GM12801 (cell line): Measurements from ENCODE around the gene PPP1CA.

Experiments used
- CTCF ChIP-seq: IDR thresholded peaks from one replicate; pipeline ENCODE4 v1.5.1; 2011; ENCODE audit warnings: control low read depth; ENCODE audit not compliant: insufficient read length; ENCODE audit errors: extremely low read depth

PPP1CA gene

DNA sequence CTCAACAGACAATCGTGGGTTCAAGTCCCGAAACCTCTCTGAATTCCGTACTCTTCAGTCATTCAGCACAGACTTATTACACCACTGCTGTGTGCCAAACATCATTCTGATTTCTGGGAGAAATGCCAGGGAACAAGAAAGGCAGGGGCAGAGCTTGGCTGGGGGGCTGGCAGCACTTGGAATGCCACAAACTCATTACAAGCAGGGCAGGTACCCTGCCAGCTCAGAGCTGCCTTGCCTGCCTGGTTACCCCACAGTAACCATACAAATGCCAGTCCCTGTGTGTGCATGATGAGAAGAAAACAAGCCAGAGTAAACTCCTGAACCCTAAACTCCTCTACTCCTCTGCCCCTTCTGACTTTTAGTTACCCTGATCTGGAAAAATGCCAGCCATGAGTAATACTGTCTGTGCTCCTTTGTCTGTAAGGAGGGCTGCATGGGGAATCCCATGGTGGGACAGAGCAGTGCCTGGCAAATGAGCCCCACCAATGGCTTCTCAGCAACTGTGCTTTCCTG lies 16.7 kb downstream of the PPP1CA start:
- TF ChIP-seq CTCF = no peak

DNA sequence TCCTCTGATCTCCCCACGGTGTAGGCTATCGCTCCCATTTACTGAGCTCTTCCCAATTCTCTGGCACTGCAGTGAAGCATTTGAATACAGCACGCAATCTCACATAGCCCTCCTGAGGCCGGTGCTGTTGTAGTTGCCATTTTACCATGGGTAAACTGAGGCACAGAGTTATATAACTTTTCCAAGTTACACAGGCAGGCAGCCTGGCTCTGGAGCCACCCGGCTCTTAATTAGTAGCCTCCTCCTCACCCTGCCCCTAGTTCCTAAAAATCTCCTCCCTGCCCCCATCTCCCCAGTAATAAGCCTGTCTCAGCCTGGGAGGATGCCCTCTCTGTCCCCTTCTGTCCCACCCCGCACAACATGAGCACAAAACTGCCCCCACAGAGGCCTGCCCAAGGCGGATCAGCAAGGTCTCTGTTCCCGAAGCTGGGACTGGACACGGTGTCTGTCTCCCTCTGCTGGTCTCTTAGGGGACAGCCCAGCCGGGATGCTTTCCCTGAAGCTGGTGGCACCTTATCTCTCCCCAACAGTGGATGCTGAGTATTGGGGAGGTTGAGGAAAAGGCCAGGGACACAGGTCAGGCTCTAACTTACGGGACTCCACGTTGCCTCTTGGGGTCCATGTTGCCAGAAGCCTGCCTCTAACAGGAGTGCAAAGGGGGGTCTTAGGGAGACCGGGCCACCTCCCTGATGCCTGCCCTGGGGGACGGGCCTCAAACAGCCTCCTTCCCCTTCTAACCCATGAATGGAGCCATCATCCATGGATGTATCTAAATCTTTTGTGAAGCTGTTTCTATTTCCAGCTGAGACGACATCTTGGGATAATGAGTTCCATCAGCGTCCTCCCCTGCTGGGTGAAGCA lies 19.2 kb downstream of the PPP1CA start:
- peak; percentile 97 for TF ChIP-seq CTCF

DNA sequence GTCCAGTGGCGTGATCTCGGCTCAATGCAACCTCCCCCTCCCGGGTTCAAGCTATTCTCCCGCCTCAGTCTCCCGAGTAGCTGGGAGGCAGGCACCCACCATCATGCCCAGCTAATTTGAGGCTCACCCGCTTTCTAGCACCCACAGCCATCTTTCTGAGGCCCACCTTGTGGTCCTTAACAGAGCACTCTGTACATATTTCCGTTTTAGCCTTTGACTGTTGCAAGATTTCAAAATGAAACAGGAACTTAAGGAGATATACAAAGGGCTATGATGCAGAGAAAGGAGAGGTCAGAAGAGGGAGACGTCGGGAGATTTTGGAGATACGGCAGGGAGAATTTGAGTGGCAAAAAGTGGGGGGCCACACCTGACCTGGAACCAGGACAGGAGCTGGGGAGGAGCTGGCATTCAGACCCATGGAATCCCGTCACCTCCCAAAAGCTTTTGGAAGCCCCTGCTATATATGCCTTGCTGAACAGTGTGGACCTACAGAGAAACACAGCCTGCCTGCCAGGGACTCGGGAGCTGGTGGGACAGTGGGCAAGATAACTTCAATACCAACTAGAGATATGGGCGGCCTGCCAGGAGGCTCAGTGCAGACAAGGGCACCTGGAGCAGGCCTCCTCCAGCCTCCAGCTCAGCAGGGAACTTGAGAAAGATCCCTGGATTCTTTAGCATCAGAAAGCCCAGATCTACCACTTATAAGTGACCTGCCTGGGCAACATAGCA lies 20.2 kb downstream of the PPP1CA start:
- no peak for TF ChIP-seq CTCF

GRCh38 chr11:67379061-67380058 lies 22.3 kb downstream of the PPP1CA start:
- TF ChIP-seq CTCF = no peak

DNA sequence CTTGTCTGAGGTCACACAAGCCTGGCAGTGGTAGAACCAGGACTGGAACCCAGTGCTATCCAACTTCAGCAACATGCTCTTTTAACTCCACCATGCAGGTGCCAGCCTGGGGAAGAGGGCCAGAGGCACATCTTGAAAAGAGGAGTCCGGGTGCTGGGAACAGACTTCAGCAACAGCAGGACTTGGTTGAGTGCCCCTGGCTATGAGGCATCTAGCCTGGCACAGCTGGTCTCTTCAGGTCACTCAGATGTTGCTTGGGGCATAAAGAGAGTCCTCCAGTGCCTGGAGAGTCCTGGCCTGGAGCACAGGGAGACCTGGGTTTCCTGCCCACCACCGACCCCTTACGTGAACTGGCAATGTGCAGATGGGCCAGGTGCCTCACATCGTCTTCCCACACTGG lies 23.1 kb downstream of the PPP1CA start:
- TF ChIP-seq CTCF = no peak

GRCh38 chr11:67376873-67377808 lies 24.5 kb downstream of the PPP1CA start:
- TF ChIP-seq CTCF = no peak
